Ovary (tissue), 9 donors: ENCODE data around the gene PCSK9. TPM values are rescaled to one million over a fixed set of nuclear protein-coding genes. Genes with fewer than 3 reads are reported as not detected.

Experiments
- DNase-seq, 5 donors: peaks; one replicate each; pipeline ENCODE4 v3.0.0-alpha.2; 2019 to 2020
- H3K27ac ChIP-seq, 2 donors: fragments of 200-600 bp; one replicate each; pipeline versions ENCODE4 v1.5.1 to v1.8.0; 2019 to 2022
- H3K27me3 ChIP-seq: fragments of 200-600 bp; one replicate; pipeline ENCODE4 v1.8.0; 2022
- H3K36me3 ChIP-seq: fragments of 200-600 bp; sonication (generic); one replicate; pipeline ENCODE4 v1.5.1; 2019
- H3K4me1 ChIP-seq: one replicate; pipeline ENCODE4 v1.8.1; 2013; ENCODE audit warnings: mild to moderate bottlenecking, moderate library complexity; ENCODE audit not compliant: insufficient read depth
- H3K4me3 ChIP-seq: fragments of 200-600 bp; sonication (generic); one replicate; pipeline ENCODE4 v1.5.1; 2017
- H3K9me3 ChIP-seq, 2 donors: fragments of 200-600 bp in 1 of 2; sonication (generic) in 1 of 2; one replicate each; pipeline versions ENCODE4 v1.5.1 to v1.8.1; 2013 to 2019; ENCODE audit warnings: mild to moderate bottlenecking in 1 of 2, moderate library complexity in 1 of 2
- CTCF ChIP-seq, 3 donors: fragments of 450-650 bp in 2 of 3; fragments of 200-600 bp in 1 of 3; IDR thresholded peaks; one replicate each; pipeline versions ENCODE4 v1.5.1 to v1.8.0; 2016 to 2022; ENCODE audit warnings: antibody characterized with exemption in 3 of 3, mild to moderate bottlenecking in 1 of 3
- EP300 ChIP-seq: sonication (generic); formaldehyde crosslinking; IDR thresholded peaks from one replicate; pipeline ENCODE4 v1.6.1; 2017; ENCODE audit warnings: antibody characterized with exemption
- POLR2A ChIP-seq: fragments of 450-650 bp; IDR thresholded peaks from one replicate; pipeline ENCODE4 v1.6.1; 2017; ENCODE audit warnings: antibody characterized with exemption, mild to moderate bottlenecking, moderate library complexity
- WGBS, 3 donors: extraction: QIAGEN DNeasy Blood & Tissue Kit in 1 of 3; methylation state at CpG; one replicate each; pipeline versions ENCODE4 v1.1.5 to v1.1.7; 2013 to 2017; 5-methylcytosine and 5-hydroxymethylcytosine counted together
- intact Hi-C, 4 donors: fragments of 100-400 bp; cut with DNase I; formaldehyde crosslinking; loops; one replicate each; pipeline versions ENCODE4 v1.11.0 to v1.15.1; 2022 to 2023
- polyA plus RNA-seq, 2 donors: library from polyadenylated mRNA; stranded (reverse); fragments of 200-250 nt in 1 of 2; fragments of 350-450 nt in 1 of 2; fragmentation: Illumina TruSeq in 1 of 2; extraction: RNeasy Lipid Tissue Mini Kit (QIAGEN cat#74804) in 1 of 2; gene quantifications; one replicate each; pipeline ENCODE4 v1.2.3, GENCODE V29; 2013 to 2014
- total RNA-seq, 7 donors: library from RNA; depleted of rRNA in 2 of 7; stranded (reverse); fragments of >200 nt in 2 of 7; fragmentation: NEBNext Ultra II Directional in 3 of 7; extraction: Animal tissue kit (Norgen Biotek cat#: 25700) in 3 of 7; gene quantifications; one replicate each; pipeline versions ENCODE4 v1.1.0 to v1.2.4, GENCODE V29; 2016 to 2023
- donor health status: DM: no; HTN: no; CAD: no; lungs with moderate emphysema.
- donor health status: DM: no; HTN: no; CAD: no.
- donor health status: Bipolar disorder and iron deficiency.
- donor health status: DM: yes; HTN: yes; CAD: no.
- donor health status: DM: no; HTN: no; CAD: no.
- donor health status: DM: yes; HTN: yes; CAD: no.

PCSK9 gene
- total and polyA plus RNA-seq, 9 donors, result 0.01 to 0.52 (median 0.30) TPM; not detected in 5

- WGBS, 3 donors, result 74 to 97% (median 90%) methylated on average over 2 to 3 of the region's 3 CpGs
- Histone ChIP-seq H3K4me3 (no peak overlapping the region), H3K27me3 (no peaks in the 10 kb centered on the region), H3K36me3 (no peaks in the 10 kb centered on the region), H3K27ac (no peak overlapping the region), H3K4me1 (peaks cover 2% of the 10 kb centered on the region), H3K9me3 (no peaks in the 10 kb centered on the region)
- TF ChIP-seq EP300, result no peak
- TF ChIP-seq POLR2A, result no peak
- DNase-seq, result peak in 1 of 5 donors; percentile 21
- intact Hi-C loops, result no loop called here
Measured at GRCh38 chr1:55047611-55048010, 8.3 kb downstream of the PCSK9 start.

- TF ChIP-seq CTCF (IDR thresholded peaks at IDR 0.05) (no peak), POLR2A (no peak), EP300 (no peak)
- H3K27me3 ChIP-seq, result no peaks in the 10 kb centered on the region
- H3K9me3 ChIP-seq, result no peaks in the 10 kb centered on the region
- H3K4me3 ChIP-seq, result no peak overlapping the region
- H3K36me3 ChIP-seq, result no peaks in the 10 kb centered on the region
- no peak overlapping the region for H3K27ac ChIP-seq
- DNase-seq, result no peak
- H3K4me1 ChIP-seq, result peaks cover 2% of the 10 kb centered on the region
- intact Hi-C loops, result no loop called here
- 85 to 88% (median 87%) methylated on average over 11 of the region's 11 CpGs for WGBS, 3 donors
Measured at GRCh38 chr1:55048453-55049270, 9.3 kb downstream of the PCSK9 start.

- no peaks in the 10 kb centered on the region for H3K9me3 ChIP-seq
- H3K27me3 ChIP-seq, result no peaks in the 10 kb centered on the region
- intact Hi-C loops, result no loop called here
- DNase-seq, result peak in 1 of 5 donors; percentile 65
- no peaks in the 10 kb centered on the region for H3K36me3 ChIP-seq
- 44 to 60% (median 49%) methylated on average over 9 of the region's 9 CpGs for WGBS, 3 donors
- H3K4me3 ChIP-seq, result no peak overlapping the region
- no peak overlapping the region for H3K27ac ChIP-seq
- peaks cover 2% of the 10 kb centered on the region for H3K4me1 ChIP-seq
- TF ChIP-seq POLR2A (no peak), CTCF (IDR thresholded peaks at IDR 0.05) (no peak), EP300 (no peak)
Measured at GRCh38 chr1:55049271-55049913, 10.0 kb downstream of the PCSK9 start.

- 1 to 10% (median 4%) methylated on average over 8 to 9 of the region's 9 CpGs for WGBS, 3 donors
- Histone ChIP-seq H3K36me3 (no peaks in the 10 kb centered on the region), H3K4me1 (peaks cover 2% of the 10 kb centered on the region), H3K27ac (no peak overlapping the region), H3K27me3 (no peaks in the 10 kb centered on the region), H3K4me3 (no peak overlapping the region), H3K9me3 (no peaks in the 10 kb centered on the region)
- peak; percentile 46 to 90 (median 74) for DNase-seq
- intact Hi-C loops, result no loop called here
- TF ChIP-seq EP300 (no peak), POLR2A (no peak), CTCF (IDR thresholded peaks at IDR 0.05) (no peak)
Measured at GRCh38 chr1:55049914-55050278, 10.5 kb downstream of the PCSK9 start.

GRCh38 chr1:55050283-55050682 lies 10.9 kb downstream of the PCSK9 start:
- H3K36me3 ChIP-seq, result no peaks in the 10 kb centered on the region
- no peak overlapping the region for H3K4me3 ChIP-seq
- DNase-seq, result peak in 2 of 5 donors; percentile 54 to 70
- no peak overlapping the region for H3K27ac ChIP-seq
- intact Hi-C loops, result no loop called here
- 29 to 46% (median 36%) methylated on average over 8 to 9 of the region's 9 CpGs for WGBS, 3 donors
- TF ChIP-seq EP300 (no peak), CTCF (IDR thresholded peaks at IDR 0.05) (no peak), POLR2A (no peak)
- no peaks in the 10 kb centered on the region for H3K9me3 ChIP-seq
- H3K27me3 ChIP-seq, result no peaks in the 10 kb centered on the region
- peaks cover 2% of the 10 kb centered on the region for H3K4me1 ChIP-seq
